HG02571 (cell line): ENCODE results near the gene SCN7A.
"Not testable (repeated sequence)": the region's sequence is repeated elsewhere in the genome, so short reads cannot be mapped to it uniquely, and the experiment has no call there.

ENCODE experiments used
- ATAC-seq: cut with Tn5 transposase; IDR thresholded peaks from one replicate; pipeline ENCODE4 v1.9.1; 2021; ENCODE audit warnings: mild to moderate bottlenecking, moderate library complexity; ENCODE audit not compliant: unreplicated experiment

SCN7A gene

GRCh38 chr2:166494140-166494624 lies at the start of gene SCN7A:
TSS of gene SCN7A (minus strand) at chr2:166494249. CDS start at chr2:166477696, 16,553 bp downstream.
- no peak for ATAC-seq

- ATAC-seq = peak; percentile 98
Observed at GRCh38 chr2:166539340-166540162, 45.5 kb upstream of the SCN7A start.

DNA sequence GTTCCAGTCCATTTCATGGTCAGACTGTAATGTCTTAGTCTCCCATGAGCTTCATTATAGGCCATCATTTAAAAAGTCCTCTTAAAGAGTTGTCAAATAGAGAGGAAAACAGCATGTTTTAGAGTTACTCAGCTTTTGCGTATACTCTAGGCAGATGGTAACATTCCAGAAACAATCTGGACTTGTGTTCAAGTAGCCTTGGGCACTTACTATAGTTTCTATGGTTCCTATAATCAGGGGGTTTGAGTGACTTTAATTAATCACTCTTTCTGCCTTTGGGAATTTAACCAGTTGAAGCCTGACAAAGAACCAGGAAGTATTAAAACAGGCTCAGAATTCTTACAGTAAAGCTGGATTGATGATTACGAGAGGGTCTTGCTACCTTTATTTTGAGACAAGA lies 42.1 kb upstream of the SCN7A start:
- no peak for ATAC-seq

- ATAC-seq = no peak
Observed at GRCh38 chr2:166521155-166521554, 27.1 kb upstream of the SCN7A start.

DNA sequence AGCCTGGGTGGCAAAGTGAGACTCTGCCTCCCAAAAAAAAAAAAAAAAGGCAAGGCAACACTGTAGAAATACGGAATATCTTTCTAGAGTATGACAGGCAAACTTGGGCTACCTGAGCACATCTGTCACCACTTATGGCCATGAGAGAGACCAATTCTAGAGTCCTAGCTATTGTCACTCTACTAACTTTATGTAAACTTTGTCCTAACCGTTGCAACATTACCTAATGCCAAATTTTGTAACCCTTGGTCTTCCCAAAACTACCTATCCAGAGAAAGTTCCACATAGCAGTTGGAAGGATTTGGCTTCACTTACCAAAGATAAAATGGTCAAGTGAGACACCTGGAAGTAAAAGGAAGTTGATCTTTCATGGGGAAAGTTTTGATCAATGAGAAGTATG lies 26.6 kb upstream of the SCN7A start:
- ATAC-seq = no peak

DNA sequence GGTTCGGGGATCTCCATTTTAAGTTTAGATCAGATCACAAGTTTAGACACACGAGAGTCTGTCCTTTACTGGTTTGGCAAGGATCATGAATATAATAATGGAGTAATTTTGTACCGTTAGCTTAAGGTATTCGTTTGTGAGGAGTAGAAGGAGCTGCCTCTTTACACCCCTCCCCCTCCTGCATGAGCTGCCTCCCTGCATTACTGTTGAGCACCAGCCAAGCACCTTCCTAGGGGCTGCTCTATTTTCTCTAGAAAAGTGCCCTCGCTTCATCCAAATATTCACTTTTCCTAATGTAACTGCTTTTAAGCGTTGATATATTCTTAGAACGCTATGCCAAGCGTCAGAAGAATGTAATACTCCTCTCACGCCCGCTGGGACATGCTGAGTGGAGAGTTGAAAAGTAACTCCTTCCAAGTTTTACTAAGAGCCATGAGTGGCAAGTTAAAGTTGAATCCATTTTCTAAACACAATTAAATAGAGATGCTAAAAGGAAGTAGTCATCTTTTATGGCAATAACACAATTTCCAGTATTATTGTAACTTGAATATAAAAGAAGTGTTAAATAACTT lies 25.4 kb upstream of the SCN7A start:
- no peak for ATAC-seq

DNA sequence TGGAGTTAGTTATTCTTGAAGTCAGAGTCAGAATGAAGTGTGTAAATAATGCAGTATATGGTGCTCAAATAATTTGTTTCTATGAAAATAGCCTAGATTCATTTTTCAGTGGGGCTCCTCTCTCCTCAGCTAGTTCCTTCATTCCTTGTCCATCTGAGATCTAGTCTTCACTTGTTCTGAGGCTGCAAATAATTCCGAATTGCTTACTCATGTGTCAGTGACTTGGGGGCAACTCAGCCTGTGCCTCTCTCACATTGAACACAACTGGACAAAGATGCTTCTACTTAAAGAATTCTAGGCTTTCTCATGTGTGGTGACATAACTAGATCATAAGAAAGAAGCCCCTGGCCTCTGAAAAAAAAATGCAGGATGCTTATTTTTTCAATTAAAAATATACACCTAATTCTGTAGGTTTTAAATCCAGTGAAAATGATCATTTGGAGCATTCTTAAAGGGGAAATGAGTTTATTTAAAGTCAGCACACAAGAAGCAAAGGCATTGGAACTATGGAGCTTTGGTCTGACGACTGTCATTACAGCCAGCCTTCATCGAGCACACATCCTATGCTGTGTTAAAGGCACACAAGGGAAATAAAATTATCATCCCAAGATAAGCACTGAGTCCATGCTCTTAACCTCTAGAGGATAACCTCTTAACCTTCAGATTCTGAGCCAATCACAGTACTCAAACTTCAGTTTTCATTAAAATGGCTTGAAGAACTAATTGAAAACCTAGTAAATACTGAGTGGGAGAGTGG lies 24.8 kb upstream of the SCN7A start:
- ATAC-seq = no peak

GRCh38 chr2:166517533-166518061 lies 23.5 kb upstream of the SCN7A start:
- no peak for ATAC-seq

DNA sequence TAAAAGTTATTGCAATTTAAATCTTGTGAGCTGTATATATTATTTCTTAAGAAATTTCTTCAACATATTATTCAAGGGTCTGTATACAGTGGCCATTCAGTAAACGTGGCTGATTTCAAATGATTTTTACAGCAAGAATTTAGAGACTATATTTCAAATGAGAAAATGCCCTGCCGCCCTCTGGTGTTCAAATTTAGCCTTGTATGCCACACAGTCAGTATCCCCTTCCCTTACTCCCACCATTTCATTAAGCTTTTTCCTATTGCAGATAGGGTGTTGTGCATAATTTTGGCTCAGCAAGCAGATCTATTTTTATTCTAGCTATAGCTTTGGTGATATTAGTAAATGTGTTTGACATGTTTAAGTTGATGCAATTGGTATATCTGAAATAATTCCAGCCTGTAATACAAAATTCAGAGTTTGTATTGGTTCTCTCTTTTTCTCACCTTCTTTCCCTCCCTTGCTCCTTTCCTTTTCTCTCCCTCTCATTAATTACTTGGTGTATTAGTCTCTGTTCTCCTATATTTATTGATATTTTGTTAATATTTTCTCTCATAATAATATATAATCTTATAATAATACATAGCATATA lies 22.8 kb upstream of the SCN7A start:
- no peak for ATAC-seq

- ATAC-seq = no peak
Observed at GRCh38 chr2:166513952-166514351, 19.9 kb upstream of the SCN7A start.

- ATAC-seq = no peak
Observed at GRCh38 chr2:166499281-166499680, 5.2 kb upstream of the SCN7A start.

DNA sequence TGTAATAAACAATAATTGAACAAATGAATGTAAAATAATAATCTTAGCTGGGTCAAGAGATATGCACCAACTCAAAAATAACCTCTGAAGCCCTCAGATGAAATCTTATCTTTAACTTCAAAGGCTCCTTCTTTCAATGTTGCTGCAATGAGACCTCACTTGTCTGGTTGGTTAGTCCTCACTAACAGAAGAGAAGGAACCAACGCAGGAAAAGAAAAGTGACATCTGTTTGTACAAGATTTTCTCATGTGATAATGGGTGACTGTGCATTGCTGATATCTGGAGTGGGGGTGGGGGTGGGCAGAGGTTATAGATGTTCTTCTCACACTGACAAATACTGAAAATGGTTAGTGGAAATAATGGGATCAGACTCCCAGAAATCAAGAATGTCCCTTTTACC lies 2.6 kb downstream of the SCN7A start:
- ATAC-seq = no peak

- no peak for ATAC-seq
Observed at GRCh38 chr2:166487171-166487570, 6.9 kb downstream of the SCN7A start.

DNA sequence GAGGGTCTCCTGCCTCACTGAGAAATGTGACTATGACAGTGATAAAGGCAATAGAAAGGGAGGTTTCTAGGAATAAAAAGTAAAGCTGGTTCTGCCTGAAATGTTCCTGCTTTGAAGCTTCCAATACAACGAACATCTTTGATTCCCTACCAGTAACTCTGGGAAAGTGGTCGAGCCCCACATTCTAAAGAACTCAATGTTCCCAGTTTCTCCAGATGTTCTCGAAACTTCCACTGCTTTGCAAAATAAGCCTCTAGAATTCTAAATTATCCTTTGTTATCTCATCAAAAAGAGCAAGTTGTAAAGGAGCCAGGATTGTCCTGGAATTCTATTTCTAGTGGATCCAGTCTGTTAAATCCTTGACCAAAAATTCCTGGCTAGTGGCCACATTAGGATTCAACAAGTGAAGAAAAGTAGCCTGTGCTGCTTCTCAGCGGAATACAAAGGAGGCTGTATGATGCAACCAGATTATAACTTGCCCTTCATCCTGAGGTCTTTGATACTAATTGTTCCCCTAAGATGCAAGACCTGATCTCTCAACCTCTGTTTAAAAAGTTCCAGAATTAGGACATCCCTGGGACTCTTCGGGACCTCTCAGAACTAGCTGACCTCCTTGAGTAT lies 8.4 kb downstream of the SCN7A start:
- no peak for ATAC-seq

DNA sequence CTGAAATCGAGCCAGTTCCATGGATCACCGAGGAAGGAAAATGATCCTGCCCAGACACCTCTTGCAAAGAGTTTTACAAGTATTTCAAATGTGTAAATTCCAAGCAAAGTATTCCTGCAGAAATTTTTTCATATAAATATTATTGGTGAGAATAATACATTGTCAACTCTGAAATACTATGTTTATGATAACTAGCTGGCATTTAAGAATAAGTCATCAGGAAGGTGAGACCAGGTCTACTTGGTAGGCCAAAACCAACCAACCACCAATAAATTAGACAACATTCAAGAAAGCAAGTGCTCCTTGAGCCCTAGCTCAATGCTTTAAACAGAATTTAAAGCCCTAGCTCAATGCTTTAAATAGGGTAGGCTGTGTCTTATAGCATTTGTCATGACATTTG lies 21.7 kb downstream of the SCN7A start:
- no peak for ATAC-seq

- no peak for ATAC-seq
Observed at GRCh38 chr2:166468124-166469024, 25.7 kb downstream of the SCN7A start.

GRCh38 chr2:166464187-166464586 lies 29.9 kb downstream of the SCN7A start:
- no peak for ATAC-seq

DNA sequence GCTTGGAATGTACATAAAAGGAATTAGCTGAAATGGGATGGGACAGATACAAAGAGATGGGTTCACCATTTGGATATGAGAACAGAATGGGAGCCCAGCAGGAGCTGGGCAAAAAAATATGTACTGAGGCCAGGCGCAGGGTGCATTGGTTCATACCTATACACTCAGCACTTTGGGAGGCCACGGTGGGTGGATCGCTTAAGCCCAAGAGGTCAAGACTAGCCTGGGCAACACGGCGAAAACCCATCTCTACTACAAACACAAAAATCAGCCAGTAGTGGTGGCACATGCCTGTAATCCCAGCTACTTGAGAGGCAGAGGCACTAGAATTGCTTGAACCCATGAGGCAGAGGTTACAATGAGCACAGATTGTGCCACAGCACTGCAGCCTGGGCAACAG lies 30.4 kb downstream of the SCN7A start:
- no peak for ATAC-seq

DNA sequence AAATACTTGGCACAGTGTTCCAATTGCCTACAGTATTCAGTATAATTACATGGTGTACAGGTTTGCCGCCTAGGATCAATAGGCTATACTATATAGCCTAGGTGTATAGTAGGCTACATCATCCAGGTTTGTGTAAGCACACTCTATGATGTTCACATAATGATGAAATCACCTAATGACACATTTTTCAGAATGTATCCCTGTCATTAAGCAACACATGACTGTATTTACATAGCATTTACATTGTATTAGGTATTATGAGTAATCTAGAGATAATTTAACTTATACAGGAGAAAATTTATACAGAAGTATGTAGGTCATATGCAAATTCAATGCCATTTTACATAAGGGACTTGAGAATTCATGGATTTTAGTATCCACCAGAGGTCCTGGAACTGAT lies 35.4 kb downstream of the SCN7A start:
- no peak for ATAC-seq

DNA sequence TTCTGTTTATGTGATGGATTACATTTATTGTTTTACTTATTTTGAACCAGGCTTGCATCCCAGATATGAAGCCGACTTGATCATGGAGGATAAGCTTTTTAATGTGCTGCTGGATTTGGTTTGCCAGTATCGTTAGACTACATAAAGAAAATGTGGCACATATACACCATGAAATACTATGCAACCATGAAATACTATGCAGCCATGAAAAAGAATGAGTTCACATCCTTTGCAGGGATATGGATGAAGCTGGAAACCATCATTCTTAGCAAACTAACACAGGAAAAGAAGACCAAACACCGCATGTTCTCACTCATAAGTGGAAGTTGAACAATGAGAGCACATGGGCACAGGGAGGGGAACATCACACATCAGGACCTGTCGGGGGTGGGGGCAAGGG lies 38.2 kb downstream of the SCN7A start:
- ATAC-seq = not testable (repeated sequence)
